GM06990 (cell line): ENCODE data around the gene TUBD1.
A peak's percentile ranks its signal among the peaks of the same experiment; 100 is the strongest.

Source experiments
- DNase-seq: peaks from one replicate; pipeline ENCODE4 v3.0.0-alpha.2; 2011; ENCODE audit not compliant: insufficient read length; ENCODE audit errors: extremely low read depth
- H3K27me3 ChIP-seq: replicated peaks from 2 replicates; pipeline ENCODE4 v1.6.0; 2011; ENCODE audit warnings: low read length; ENCODE audit not compliant: control insufficient read depth, insufficient read depth
- H3K36me3 ChIP-seq: 2 replicates; pipeline ENCODE4 v1.5.1; 2011; ENCODE audit warnings: low read length; ENCODE audit not compliant: control insufficient read depth, insufficient read depth
- H3K4me3 ChIP-seq: replicated peaks from 2 replicates; pipeline ENCODE4 v1.5.1; 2011; ENCODE audit warnings: low read depth, mild to moderate bottlenecking, control low read depth, low read length
- TF ChIP-seq, protein P1 (sequence below): IDR thresholded peaks from 2 replicates; pipeline ENCODE4 v1.5.1; 2011; ENCODE audit warnings: low read length, control low read depth, mild to moderate bottlenecking, inconsistent platforms; ENCODE audit not compliant: insufficient read depth, poor library complexity, severe bottlenecking

TUBD1 gene

DNA sequence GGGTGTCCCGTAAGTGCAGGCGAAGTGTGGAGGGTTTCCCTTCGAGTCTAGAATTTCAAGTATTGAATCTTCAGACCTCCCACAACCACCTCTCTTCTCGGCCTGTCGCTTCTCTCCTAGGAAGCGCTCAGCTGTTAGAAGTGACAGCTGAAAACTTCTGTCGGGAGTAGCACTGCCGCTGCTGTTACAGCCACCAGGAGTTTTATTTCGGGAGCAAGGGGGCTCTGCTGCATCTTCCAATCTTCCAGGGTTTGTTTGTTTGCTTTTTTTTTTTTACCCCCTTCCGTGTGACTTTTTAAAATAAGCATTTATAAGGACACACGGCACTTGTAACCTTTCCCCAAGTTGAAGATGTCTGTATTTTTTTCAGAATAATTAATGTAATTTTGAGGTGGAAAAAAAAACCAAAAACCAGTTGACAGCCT is 945 bp upstream of the TUBD1 start:
- H3K27me3 ChIP-seq = no peaks in the 10 kb centered on the region
- H3K4me3 ChIP-seq = peak overlapping the region; percentile 89
- H3K36me3 ChIP-seq = no peaks in the 10 kb centered on the region
- DNase-seq = no peak
- TF ChIP-seq, protein P1, sequence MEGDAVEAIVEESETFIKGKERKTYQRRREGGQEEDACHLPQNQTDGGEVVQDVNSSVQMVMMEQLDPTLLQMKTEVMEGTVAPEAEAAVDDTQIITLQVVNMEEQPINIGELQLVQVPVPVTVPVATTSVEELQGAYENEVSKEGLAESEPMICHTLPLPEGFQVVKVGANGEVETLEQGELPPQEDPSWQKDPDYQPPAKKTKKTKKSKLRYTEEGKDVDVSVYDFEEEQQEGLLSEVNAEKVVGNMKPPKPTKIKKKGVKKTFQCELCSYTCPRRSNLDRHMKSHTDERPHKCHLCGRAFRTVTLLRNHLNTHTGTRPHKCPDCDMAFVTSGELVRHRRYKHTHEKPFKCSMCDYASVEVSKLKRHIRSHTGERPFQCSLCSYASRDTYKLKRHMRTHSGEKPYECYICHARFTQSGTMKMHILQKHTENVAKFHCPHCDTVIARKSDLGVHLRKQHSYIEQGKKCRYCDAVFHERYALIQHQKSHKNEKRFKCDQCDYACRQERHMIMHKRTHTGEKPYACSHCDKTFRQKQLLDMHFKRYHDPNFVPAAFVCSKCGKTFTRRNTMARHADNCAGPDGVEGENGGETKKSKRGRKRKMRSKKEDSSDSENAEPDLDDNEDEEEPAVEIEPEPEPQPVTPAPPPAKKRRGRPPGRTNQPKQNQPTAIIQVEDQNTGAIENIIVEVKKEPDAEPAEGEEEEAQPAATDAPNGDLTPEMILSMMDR = no peak

DNA sequence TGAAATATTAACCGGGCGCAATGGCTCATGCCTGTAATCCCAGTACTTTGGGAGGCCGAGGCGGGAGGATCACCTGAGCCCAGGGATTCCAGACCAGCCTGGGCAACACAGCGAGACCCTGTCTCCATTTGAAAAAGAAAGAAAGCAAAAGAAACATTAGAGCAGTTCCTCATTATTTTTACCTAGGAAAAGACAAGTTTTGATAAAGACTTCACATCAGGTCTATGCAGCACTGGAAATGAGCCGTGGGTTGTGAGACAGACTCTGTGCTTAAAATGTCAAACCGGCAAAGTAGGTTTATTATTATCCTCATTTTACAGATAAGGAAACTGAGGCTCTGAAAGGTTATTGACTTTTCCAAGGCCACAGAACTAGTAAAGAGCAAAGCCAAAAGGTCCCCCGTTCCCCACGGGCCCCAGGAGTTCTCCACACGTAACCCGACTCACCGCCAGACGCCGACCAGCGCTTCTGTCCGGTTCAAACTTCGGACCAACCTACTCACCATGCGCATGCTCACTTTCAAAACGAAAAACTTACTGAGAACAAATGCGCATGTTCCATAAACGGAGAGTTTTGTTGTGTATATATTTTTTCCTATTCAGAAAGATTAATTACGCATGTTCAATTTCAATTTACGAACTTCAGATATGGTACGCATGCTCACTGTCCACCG is 356 bp downstream of the TUBD1 start:
- DNase-seq = no peak

DNA sequence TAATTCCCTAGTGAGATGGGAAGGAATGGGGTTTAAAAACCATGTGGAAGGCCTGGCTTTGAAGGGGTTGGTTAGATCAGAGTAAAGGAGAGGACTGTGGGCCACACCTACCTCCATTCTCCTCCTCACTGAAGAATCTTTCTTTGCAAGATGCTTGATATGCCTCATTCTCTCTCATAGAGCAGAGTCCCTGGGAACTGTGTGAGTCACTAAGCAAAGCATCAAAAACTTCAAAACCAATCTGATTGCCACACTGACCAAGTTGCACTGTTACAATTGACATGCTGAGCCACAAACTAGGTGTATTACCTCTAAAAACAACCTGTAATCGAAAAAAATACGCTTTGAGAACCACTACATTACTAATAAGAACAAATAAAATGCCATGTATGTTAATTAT is 2.0 kb downstream of the TUBD1 start:
- no peak overlapping the region for H3K4me3 ChIP-seq
- no peak for DNase-seq
- TF ChIP-seq, protein P1 = no peak
- H3K27me3 ChIP-seq = no peaks in the 10 kb centered on the region
- no peaks in the 10 kb centered on the region for H3K36me3 ChIP-seq

More for the DNA sequence above, 356 bp downstream of the TUBD1 start:
- Histone ChIP-seq H3K36me3 (no peaks in the 10 kb centered on the region), H3K4me3 (peak overlapping the region; percentile 59), H3K27me3 (no peaks in the 10 kb centered on the region)
- TF ChIP-seq, protein P1 = no peak

DNA sequence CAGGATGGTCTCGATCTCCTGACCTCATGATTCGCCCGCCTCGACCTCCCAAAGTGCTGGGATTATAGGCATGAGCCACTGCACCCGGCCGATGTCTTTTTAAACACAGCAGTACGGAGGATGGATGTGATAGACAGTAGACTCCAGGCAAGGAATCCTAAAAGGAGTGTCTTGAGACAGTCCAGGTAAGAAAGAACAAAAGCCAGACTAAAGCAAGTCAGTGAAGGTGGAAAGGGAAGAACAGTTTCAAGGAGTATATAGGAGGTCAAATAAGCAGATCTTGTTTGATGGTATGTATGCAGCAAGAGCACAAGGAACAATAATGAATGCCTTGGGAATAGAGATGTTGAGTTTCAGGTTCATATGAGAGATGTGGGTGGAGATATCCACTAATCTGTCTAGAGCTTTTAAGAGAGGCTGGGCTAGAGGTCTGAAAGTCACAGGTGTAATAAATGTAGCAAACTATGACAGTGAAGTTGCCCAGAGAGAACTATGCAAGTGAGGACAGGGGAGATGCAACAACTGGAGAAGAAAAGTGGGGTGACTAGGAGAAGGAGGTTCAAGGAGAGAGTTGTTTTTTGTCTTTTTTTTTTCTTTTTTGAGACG is 4.5 kb downstream of the TUBD1 start:
- H3K27me3 ChIP-seq = no peaks in the 10 kb centered on the region
- no peak for DNase-seq
- TF ChIP-seq, protein P1 = no peak
- H3K4me3 ChIP-seq = no peak overlapping the region
- peaks cover 2% of the 10 kb centered on the region for H3K36me3 ChIP-seq

- no peak for DNase-seq
- Histone ChIP-seq H3K27me3 (no peaks in the 10 kb centered on the region), H3K4me3 (no peak overlapping the region), H3K36me3 (peaks cover 2% of the 10 kb centered on the region)
- TF ChIP-seq, protein P1 = no peak
Measured at GRCh38 chr17:59884861-59885260, 7.9 kb downstream of the TUBD1 start.
